WTC11 (cell line): ENCODE data around the gene SYNDIG1. TPM values are rescaled to one million over a fixed set of nuclear protein-coding genes. Genes with fewer than 3 reads are reported as not detected.

ENCODE experiments used
- ATAC-seq: fragments of 200-7000 bp; cut with Tn5 transposase; 2 replicates; pipeline ENCODE4 v1.10.0; 2021; ENCODE audit warnings: mild to moderate bottlenecking, moderate library complexity
- CTCF ChIA-PET: fragments of 300-600 bp; sonication (Branson Sonifier 250); formaldehyde crosslinking; loops from one replicate; lab custom pipeline; 2021; ENCODE audit warnings: antibody characterized with exemption; lab: Charles Lee
- POLR2A ChIA-PET: fragments of 350-600 bp; sonication (Branson Sonifier 250); formaldehyde crosslinking; loops from one replicate; lab custom pipeline; 2021; ENCODE audit warnings: antibody characterized with exemption; lab: Charles Lee
- DNase-seq: peaks from one replicate; pipeline ENCODE4 v3.0.0; 2021; ENCODE audit warnings: low spot score
- H3K27ac Mint-ChIP-seq: 2 replicates; pipeline ENCODE4 v1.8.0; 2021; ENCODE audit warnings: mixed read lengths
- H3K27me3 Mint-ChIP-seq: 2 replicates; pipeline ENCODE4 v1.8.0; 2021; ENCODE audit warnings: low read depth, mild to moderate bottlenecking, moderate library complexity, mixed read lengths
- H3K36me3 Mint-ChIP-seq: 2 replicates; pipeline ENCODE4 v1.8.0; 2021; ENCODE audit warnings: mixed read lengths
- H3K4me1 Mint-ChIP-seq: 2 replicates; pipeline ENCODE4 v1.8.0; 2022; ENCODE audit warnings: mixed read lengths
- H3K4me3 Mint-ChIP-seq: 2 replicates; pipeline ENCODE4 v1.8.0; 2021; ENCODE audit warnings: mild to moderate bottlenecking, moderate library complexity, mixed read lengths
- H3K9me3 Mint-ChIP-seq: 2 replicates; pipeline ENCODE4 v1.8.0; 2021; ENCODE audit warnings: mixed read lengths
- ELF4 ChIP-seq: sonication (generic); formaldehyde crosslinking; IDR thresholded peaks from 2 replicates; pipeline ENCODE4 v1.8.1; 2022; ENCODE audit warnings: low read depth, mild to moderate bottlenecking, moderate library complexity, missing genetic modification reagents
- FOXJ3 ChIP-seq: sonication (generic); formaldehyde crosslinking; IDR thresholded peaks from 2 replicates; pipeline ENCODE4 v1.9.0; 2021; ENCODE audit warnings: missing genetic modification reagents, mild to moderate bottlenecking, borderline replicate concordance
- FOXK1 ChIP-seq: sonication (generic); formaldehyde crosslinking; IDR thresholded peaks from 2 replicates; pipeline ENCODE4 v1.8.0; 2022; ENCODE audit warnings: mild to moderate bottlenecking, moderate library complexity, missing genetic modification reagents
- GABPB1 ChIP-seq: sonication (generic); formaldehyde crosslinking; IDR thresholded peaks from 2 replicates; pipeline ENCODE4 v1.8.1; 2023; ENCODE audit warnings: mild to moderate bottlenecking, missing genetic modification reagents
- IRF2 ChIP-seq: sonication (generic); formaldehyde crosslinking; IDR thresholded peaks from 2 replicates; pipeline ENCODE4 v1.8.0; 2022; ENCODE audit warnings: low read depth, missing genetic modification reagents, borderline replicate concordance
- JAZF1 ChIP-seq: fragments of 250-450 bp; sonication (Bioruptor Pico); IDR thresholded peaks from 2 replicates; pipeline ENCODE4 v1.9.0; 2021; ENCODE audit warnings: moderate library complexity, mild to moderate bottlenecking, inconsistent platforms
- NFATC4 ChIP-seq: fragments of 250-450 bp; sonication (Bioruptor Pico); IDR thresholded peaks from 2 replicates; pipeline ENCODE4 v1.9.0; 2021; ENCODE audit warnings: mild to moderate bottlenecking
- NFYB ChIP-seq: sonication (generic); formaldehyde crosslinking; conservative IDR thresholded peaks from 2 replicates; pipeline ENCODE4 v1.8.0; 2022; ENCODE audit warnings: low read depth, missing genetic modification reagents
- NR1H2 ChIP-seq: sonication (generic); formaldehyde crosslinking; IDR thresholded peaks from 2 replicates; pipeline ENCODE4 v1.9.0; 2021; ENCODE audit warnings: mild to moderate bottlenecking, moderate library complexity, missing genetic modification reagents
- NR2C2 ChIP-seq: sonication (generic); formaldehyde crosslinking; IDR thresholded peaks from 2 replicates; pipeline ENCODE4 v1.8.0; 2022; ENCODE audit warnings: mild to moderate bottlenecking, missing genetic modification reagents
- OVOL2 ChIP-seq: fragments of 250-450 bp; sonication (Bioruptor Pico); IDR thresholded peaks from 2 replicates; pipeline ENCODE4 v1.9.0; 2021; ENCODE audit warnings: mild to moderate bottlenecking, borderline replicate concordance
- RELA ChIP-seq: sonication (generic); formaldehyde crosslinking; IDR thresholded peaks from 2 replicates; pipeline ENCODE4 v1.8.1; 2022; ENCODE audit warnings: missing genetic modification reagents, mild to moderate bottlenecking, borderline replicate concordance
- SMAD4 ChIP-seq: sonication (generic); formaldehyde crosslinking; IDR thresholded peaks from 2 replicates; pipeline ENCODE4 v1.8.0; 2022; ENCODE audit warnings: mild to moderate bottlenecking, missing genetic modification reagents
- TEAD1 ChIP-seq: sonication (generic); formaldehyde crosslinking; IDR thresholded peaks from 2 replicates; pipeline ENCODE4 v1.8.0; 2022; ENCODE audit warnings: mild to moderate bottlenecking, missing genetic modification reagents
- ZNF263 ChIP-seq: sonication (generic); formaldehyde crosslinking; IDR thresholded peaks from 2 replicates; pipeline ENCODE4 v1.8.1; 2022; ENCODE audit warnings: low read depth, mild to moderate bottlenecking, moderate library complexity, missing genetic modification reagents
- total RNA-seq: library from RNA; stranded (reverse); gene quantifications from 3 replicates; pipeline ENCODE4 v1.2.3, GENCODE V29; 2021
- TF ChIP-seq, protein P1 (sequence below): sonication (generic); formaldehyde crosslinking; conservative IDR thresholded peaks from 2 replicates; pipeline ENCODE4 v1.8.1; 2022; ENCODE audit warnings: mild to moderate bottlenecking, missing genetic modification reagents
- TF ChIP-seq, protein P2 (sequence below): fragments of 250-450 bp; sonication (Bioruptor Pico); IDR thresholded peaks from 2 replicates; pipeline ENCODE4 v1.9.0; 2021; ENCODE audit warnings: mild to moderate bottlenecking
- TF ChIP-seq, protein P3 (sequence below): sonication (generic); formaldehyde crosslinking; IDR thresholded peaks from 2 replicates; pipeline ENCODE4 v1.8.1; 2023; ENCODE audit warnings: mild to moderate bottlenecking, missing genetic modification reagents
- TF ChIP-seq, protein P4 (sequence below): sonication (generic); formaldehyde crosslinking; IDR thresholded peaks from 2 replicates; pipeline ENCODE4 v1.8.0; 2023; ENCODE audit warnings: missing genetic modification reagents
- TF ChIP-seq, protein P5 (sequence below): sonication (generic); formaldehyde crosslinking; IDR thresholded peaks from 2 replicates; pipeline ENCODE4 v1.8.0; 2022; ENCODE audit warnings: mild to moderate bottlenecking, missing genetic modification reagents
- TF ChIP-seq, protein P6 (sequence below): sonication (generic); formaldehyde crosslinking; IDR thresholded peaks from 2 replicates; pipeline ENCODE4 v1.8.1; 2023; ENCODE audit warnings: mild to moderate bottlenecking, missing genetic modification reagents, moderate library complexity
- TF ChIP-seq, protein P7 (sequence below): sonication (generic); formaldehyde crosslinking; IDR thresholded peaks from 2 replicates; pipeline ENCODE4 v1.8.0; 2022; ENCODE audit warnings: mild to moderate bottlenecking, missing genetic modification reagents
- TF ChIP-seq, protein P8 (sequence below): fragments of 200-600 bp; IDR thresholded peaks from 2 replicates; pipeline ENCODE4 v1.8.0; 2022; ENCODE audit warnings: antibody characterized with exemption
- TF ChIP-seq, protein P9 (sequence below): sonication (generic); formaldehyde crosslinking; IDR thresholded peaks from 2 replicates; pipeline ENCODE4 v1.8.1; 2023; ENCODE audit warnings: mild to moderate bottlenecking, missing genetic modification reagents

The SYNDIG1 gene
- total RNA-seq, 1 experiment from 2014 or later: 6.4 TPM

DNA sequence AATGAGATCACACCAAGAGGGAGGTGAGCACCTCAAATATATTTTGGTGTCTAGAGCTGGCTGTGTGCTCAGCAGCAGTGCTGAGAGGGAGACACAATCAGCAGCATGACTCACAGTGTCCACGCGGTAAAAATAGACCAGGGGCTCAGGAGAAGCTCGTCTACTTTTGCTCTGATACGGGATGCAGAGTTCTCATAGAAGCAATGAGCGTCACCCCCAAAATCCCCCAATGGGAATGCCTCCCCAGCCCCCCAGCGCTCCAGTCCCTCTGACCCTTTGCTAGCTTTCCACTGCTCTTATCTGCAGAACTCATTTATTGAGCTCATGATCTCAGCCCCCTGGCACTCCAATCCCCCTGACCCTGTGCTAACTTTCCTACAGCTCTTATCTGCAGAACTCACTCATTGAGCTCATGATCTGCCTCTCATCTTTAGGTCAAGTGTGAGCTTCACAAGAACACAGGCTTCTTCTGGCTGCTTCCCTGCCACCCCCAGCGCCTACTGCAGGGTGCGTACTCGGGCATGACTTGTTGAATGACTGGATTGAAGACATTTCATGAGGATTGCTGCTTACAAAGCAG lies 34.0 kb downstream of the SYNDIG1 start:
- Mint-ChIP-seq H3K27me3 (no peaks in the 10 kb centered on the region), H3K4me3 (no peak overlapping the region), H3K27ac (no peak overlapping the region), H3K4me1 (peaks cover 2% of the 10 kb centered on the region; the same call in 1 of the 2 replicates), H3K36me3 (peaks cover 2% of the 10 kb centered on the region; the same call in 1 of the 2 replicates), H3K9me3 (no peaks in the 10 kb centered on the region)
- no peak for DNase-seq
- no peak for ATAC-seq
- CTCF ChIA-PET: interaction anchor here (0.8 kb wide), 1 partner anchor 32 kb away, joined by 3 read pairs; no protein-coding TSS in a partner anchor
- no peak for TF ChIP-seq TEAD1
- no peak for TF ChIP-seq SMAD4 (CRISPR knock-in tag)
- TF ChIP-seq NFYB (CRISPR knock-in tag): no peak
- no peak for TF ChIP-seq JAZF1 (CRISPR knock-in tag)
- TF ChIP-seq, protein P1, sequence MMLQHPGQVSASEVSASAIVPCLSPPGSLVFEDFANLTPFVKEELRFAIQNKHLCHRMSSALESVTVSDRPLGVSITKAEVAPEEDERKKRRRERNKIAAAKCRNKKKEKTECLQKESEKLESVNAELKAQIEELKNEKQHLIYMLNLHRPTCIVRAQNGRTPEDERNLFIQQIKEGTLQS (CRISPR knock-in tag): no peak
- no peak for TF ChIP-seq RELA (CRISPR knock-in tag)
- TF ChIP-seq, protein P2, sequence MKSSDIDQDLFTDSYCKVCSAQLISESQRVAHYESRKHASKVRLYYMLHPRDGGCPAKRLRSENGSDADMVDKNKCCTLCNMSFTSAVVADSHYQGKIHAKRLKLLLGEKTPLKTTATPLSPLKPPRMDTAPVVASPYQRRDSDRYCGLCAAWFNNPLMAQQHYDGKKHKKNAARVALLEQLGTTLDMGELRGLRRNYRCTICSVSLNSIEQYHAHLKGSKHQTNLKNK (CRISPR knock-in tag): no peak
- no peak for TF ChIP-seq ELF4 (CRISPR knock-in tag)
- no peak for TF ChIP-seq NR1H2 (CRISPR knock-in tag)
- TF ChIP-seq, protein P3, sequence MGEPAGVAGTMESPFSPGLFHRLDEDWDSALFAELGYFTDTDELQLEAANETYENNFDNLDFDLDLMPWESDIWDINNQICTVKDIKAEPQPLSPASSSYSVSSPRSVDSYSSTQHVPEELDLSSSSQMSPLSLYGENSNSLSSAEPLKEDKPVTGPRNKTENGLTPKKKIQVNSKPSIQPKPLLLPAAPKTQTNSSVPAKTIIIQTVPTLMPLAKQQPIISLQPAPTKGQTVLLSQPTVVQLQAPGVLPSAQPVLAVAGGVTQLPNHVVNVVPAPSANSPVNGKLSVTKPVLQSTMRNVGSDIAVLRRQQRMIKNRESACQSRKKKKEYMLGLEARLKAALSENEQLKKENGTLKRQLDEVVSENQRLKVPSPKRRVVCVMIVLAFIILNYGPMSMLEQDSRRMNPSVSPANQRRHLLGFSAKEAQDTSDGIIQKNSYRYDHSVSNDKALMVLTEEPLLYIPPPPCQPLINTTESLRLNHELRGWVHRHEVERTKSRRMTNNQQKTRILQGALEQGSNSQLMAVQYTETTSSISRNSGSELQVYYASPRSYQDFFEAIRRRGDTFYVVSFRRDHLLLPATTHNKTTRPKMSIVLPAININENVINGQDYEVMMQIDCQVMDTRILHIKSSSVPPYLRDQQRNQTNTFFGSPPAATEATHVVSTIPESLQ (CRISPR knock-in tag): no peak
- TF ChIP-seq, protein P4, sequence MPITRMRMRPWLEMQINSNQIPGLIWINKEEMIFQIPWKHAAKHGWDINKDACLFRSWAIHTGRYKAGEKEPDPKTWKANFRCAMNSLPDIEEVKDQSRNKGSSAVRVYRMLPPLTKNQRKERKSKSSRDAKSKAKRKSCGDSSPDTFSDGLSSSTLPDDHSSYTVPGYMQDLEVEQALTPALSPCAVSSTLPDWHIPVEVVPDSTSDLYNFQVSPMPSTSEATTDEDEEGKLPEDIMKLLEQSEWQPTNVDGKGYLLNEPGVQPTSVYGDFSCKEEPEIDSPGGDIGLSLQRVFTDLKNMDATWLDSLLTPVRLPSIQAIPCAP (CRISPR knock-in tag): no peak
- TF ChIP-seq OVOL2 (CRISPR knock-in tag): no peak
- TF ChIP-seq IRF2 (CRISPR knock-in tag): no peak
- TF ChIP-seq NFATC4 (CRISPR knock-in tag): no peak
- no peak for TF ChIP-seq GABPB1
- POLR2A ChIA-PET: no interaction called here

DNA sequence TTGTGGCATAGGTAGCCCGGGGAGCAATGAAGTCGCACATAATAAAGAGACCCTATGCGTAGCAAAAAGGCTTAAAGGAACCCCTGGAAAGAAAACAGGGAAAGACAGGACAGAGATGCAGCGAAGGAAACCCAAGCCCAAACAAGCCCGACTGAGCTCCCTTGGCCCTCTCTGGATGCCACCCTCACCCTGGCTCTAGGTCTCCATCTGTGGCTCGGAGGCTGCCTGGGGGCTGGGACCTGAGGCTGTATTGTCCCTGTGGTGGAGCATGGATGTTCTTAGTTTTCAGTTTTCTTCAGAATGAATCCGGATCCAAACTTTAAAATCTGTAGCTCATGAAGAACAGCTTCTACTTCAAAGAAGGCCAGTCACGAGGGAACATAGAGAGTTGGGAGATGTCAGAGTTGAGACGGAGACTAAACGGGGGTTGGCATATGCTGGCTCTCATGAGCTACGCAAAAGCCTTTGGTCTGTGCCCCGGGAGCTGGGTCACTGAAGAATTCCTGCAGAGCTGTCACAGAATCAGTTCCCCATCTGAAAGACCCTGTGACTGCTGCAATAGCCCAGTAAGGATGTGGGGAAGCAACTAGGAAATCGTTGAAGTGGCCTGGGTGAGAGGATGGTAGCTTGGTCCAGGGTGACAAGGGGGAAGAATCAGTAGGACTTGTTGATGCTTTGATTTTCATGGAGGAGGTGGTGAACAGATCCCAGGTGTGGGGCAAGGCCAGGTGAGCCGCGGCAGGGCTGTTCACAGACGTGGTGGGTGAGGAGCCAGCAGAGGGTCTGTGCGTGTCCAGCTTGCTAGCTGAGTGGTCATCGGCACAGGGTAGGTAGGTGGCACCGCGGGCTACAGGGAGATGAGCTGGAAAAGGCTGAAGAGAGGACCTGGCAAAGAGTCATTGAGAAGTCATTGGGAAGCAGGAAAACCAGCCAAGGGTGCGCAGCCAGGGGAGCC lies 35.2 kb downstream of the SYNDIG1 start:
- no peaks in the 10 kb centered on the region for H3K27me3 Mint-ChIP-seq
- CTCF ChIA-PET: no interaction called here
- H3K27ac Mint-ChIP-seq: no peak overlapping the region
- POLR2A ChIA-PET: no interaction called here
- H3K4me1 Mint-ChIP-seq: peaks cover 2% of the 10 kb centered on the region; the same call in 1 of the 2 replicates
- ATAC-seq: no peak
- peaks cover 2% of the 10 kb centered on the region; the same call in 1 of the 2 replicates for H3K36me3 Mint-ChIP-seq
- DNase-seq: no peak
- no peak overlapping the region for H3K4me3 Mint-ChIP-seq
- H3K9me3 Mint-ChIP-seq: peaks cover 5% of the 10 kb centered on the region
- TF ChIP-seq FOXJ3 (CRISPR knock-in tag): no peak
- no peak for TF ChIP-seq OVOL2 (CRISPR knock-in tag)
- no peak for TF ChIP-seq NR2C2 (CRISPR knock-in tag)
- no peak for TF ChIP-seq ZNF263 (CRISPR knock-in tag)
- TF ChIP-seq, protein P5, sequence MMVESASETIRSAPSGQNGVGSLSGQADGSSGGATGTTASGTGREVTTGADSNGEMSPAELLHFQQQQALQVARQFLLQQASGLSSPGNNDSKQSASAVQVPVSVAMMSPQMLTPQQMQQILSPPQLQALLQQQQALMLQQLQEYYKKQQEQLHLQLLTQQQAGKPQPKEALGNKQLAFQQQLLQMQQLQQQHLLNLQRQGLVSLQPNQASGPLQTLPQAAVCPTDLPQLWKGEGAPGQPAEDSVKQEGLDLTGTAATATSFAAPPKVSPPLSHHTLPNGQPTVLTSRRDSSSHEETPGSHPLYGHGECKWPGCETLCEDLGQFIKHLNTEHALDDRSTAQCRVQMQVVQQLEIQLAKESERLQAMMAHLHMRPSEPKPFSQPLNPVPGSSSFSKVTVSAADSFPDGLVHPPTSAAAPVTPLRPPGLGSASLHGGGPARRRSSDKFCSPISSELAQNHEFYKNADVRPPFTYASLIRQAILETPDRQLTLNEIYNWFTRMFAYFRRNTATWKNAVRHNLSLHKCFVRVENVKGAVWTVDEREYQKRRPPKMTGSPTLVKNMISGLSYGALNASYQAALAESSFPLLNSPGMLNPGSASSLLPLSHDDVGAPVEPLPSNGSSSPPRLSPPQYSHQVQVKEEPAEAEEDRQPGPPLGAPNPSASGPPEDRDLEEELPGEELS (CRISPR knock-in tag): no peak
- TF ChIP-seq, protein P6, sequence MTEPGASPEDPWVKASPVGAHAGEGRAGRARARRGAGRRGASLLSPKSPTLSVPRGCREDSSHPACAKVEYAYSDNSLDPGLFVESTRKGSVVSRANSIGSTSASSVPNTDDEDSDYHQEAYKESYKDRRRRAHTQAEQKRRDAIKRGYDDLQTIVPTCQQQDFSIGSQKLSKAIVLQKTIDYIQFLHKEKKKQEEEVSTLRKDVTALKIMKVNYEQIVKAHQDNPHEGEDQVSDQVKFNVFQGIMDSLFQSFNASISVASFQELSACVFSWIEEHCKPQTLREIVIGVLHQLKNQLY (CRISPR knock-in tag): no peak
- TF ChIP-seq, protein P7, sequence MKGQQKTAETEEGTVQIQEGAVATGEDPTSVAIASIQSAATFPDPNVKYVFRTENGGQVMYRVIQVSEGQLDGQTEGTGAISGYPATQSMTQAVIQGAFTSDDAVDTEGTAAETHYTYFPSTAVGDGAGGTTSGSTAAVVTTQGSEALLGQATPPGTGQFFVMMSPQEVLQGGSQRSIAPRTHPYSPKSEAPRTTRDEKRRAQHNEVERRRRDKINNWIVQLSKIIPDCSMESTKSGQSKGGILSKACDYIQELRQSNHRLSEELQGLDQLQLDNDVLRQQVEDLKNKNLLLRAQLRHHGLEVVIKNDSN: no peak
- TF ChIP-seq, protein P8, sequence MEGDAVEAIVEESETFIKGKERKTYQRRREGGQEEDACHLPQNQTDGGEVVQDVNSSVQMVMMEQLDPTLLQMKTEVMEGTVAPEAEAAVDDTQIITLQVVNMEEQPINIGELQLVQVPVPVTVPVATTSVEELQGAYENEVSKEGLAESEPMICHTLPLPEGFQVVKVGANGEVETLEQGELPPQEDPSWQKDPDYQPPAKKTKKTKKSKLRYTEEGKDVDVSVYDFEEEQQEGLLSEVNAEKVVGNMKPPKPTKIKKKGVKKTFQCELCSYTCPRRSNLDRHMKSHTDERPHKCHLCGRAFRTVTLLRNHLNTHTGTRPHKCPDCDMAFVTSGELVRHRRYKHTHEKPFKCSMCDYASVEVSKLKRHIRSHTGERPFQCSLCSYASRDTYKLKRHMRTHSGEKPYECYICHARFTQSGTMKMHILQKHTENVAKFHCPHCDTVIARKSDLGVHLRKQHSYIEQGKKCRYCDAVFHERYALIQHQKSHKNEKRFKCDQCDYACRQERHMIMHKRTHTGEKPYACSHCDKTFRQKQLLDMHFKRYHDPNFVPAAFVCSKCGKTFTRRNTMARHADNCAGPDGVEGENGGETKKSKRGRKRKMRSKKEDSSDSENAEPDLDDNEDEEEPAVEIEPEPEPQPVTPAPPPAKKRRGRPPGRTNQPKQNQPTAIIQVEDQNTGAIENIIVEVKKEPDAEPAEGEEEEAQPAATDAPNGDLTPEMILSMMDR: no peak
- TF ChIP-seq, protein P9, sequence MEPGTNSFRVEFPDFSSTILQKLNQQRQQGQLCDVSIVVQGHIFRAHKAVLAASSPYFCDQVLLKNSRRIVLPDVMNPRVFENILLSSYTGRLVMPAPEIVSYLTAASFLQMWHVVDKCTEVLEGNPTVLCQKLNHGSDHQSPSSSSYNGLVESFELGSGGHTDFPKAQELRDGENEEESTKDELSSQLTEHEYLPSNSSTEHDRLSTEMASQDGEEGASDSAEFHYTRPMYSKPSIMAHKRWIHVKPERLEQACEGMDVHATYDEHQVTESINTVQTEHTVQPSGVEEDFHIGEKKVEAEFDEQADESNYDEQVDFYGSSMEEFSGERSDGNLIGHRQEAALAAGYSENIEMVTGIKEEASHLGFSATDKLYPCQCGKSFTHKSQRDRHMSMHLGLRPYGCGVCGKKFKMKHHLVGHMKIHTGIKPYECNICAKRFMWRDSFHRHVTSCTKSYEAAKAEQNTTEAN (CRISPR knock-in tag): no peak
- TF ChIP-seq FOXK1 (CRISPR knock-in tag): no peak
